GM12864 (cell line): ENCODE data around the gene SCN1B.

Experiments used
- DNase-seq: peaks from one replicate; pipeline ENCODE4 v3.0.0-alpha.2; 2011; ENCODE audit warnings: low read depth
- H3K4me3 ChIP-seq: 2 replicates; pipeline ENCODE4 v1.5.1; 2011; ENCODE audit warnings: mild to moderate bottlenecking, low read depth, low read length, control low read depth
- TF ChIP-seq, protein P1 (sequence below): IDR thresholded peaks from 2 replicates; pipeline ENCODE4 v1.5.1; 2011; ENCODE audit warnings: low read depth, mild to moderate bottlenecking, moderate library complexity, low read length, control low read depth, inconsistent platforms; ENCODE audit errors: missing control alignments

Gene SCN1B

GRCh38 chr19:35088131-35088913 is 58.1 kb downstream of the SCN1B start:
- no peak overlapping the region for H3K4me3 ChIP-seq
- TF ChIP-seq, protein P1, sequence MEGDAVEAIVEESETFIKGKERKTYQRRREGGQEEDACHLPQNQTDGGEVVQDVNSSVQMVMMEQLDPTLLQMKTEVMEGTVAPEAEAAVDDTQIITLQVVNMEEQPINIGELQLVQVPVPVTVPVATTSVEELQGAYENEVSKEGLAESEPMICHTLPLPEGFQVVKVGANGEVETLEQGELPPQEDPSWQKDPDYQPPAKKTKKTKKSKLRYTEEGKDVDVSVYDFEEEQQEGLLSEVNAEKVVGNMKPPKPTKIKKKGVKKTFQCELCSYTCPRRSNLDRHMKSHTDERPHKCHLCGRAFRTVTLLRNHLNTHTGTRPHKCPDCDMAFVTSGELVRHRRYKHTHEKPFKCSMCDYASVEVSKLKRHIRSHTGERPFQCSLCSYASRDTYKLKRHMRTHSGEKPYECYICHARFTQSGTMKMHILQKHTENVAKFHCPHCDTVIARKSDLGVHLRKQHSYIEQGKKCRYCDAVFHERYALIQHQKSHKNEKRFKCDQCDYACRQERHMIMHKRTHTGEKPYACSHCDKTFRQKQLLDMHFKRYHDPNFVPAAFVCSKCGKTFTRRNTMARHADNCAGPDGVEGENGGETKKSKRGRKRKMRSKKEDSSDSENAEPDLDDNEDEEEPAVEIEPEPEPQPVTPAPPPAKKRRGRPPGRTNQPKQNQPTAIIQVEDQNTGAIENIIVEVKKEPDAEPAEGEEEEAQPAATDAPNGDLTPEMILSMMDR = no peak
- DNase-seq = no peak

GRCh38 chr19:35089554-35089953 is 59.3 kb downstream of the SCN1B start:
- no peak overlapping the region for H3K4me3 ChIP-seq
- DNase-seq = no peak
- TF ChIP-seq, protein P1 = no peak
